Ureter (tissue), 1 donor: ENCODE data around the gene PLCXD1. TPM values are rescaled to one million over a fixed set of nuclear protein-coding genes. Genes with fewer than 3 reads are reported as not detected.
A peak's percentile ranks its signal among the peaks of the same experiment; 100 is the strongest.
"Not testable (repeated sequence)": the region's sequence is repeated elsewhere in the genome, so short reads cannot be mapped to it uniquely, and the experiment has no call there.

Experiments used
- DNase-seq: peaks from one replicate; pipeline ENCODE4 v3.0.0-alpha.2; 2020; ENCODE audit warnings: low spot score
- total RNA-seq: library from RNA; stranded (reverse); gene quantifications from one replicate; pipeline ENCODE4 v1.2.4, GENCODE V29; 2023
- donor health status: DM: yes; HTN: yes; CAD: no.

PLCXD1 gene
- total RNA-seq, 1 donor from 2014 or later: 15.1 TPM

DNA sequence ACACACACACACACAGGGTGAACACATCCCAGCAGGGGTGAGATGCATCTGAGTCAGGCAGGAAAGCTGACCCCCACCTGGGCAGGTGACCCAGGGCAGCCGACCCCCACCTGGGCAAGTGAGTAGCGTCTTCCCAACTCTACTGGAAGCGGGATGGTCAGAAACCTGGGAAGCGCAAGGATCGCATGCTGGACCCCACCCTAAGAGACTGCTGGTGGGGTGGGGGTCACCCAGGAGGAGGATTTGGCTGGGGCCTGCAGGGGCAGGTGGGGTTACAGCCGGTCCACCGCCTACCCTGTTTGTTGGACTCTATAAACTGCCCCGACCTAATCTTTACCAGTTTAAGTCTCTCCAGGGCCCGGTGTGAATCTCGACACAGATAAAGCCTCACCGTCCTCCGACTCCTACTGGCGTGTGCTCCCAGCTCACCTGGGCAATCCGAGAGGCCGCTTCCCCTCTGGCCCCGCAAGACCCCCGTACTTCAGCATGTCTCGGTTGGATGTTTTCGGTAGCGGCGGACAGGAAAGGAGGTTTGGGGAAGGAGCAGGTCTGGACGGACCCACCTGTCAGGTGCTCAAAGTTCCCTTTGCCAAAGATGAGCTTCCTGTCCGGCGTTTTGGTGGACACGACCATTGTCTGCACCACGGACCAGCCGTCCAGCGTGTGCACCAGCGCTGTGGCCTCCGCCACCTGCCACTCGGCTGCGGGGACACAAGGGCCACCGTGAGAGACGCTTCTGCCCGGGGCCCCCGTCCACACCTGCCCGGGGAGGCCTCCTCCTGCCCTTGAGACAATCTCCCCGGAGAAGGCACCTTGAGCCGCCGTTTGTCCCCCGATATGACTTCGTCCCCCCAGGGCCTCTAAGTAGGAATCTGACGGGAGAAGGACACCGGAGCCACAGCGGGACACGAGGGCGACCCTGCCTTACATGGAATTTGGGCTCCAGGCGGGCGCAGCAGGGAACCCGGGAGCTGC lies 35.5 kb downstream of the PLCXD1 start:
- DNase-seq: no peak

DNA sequence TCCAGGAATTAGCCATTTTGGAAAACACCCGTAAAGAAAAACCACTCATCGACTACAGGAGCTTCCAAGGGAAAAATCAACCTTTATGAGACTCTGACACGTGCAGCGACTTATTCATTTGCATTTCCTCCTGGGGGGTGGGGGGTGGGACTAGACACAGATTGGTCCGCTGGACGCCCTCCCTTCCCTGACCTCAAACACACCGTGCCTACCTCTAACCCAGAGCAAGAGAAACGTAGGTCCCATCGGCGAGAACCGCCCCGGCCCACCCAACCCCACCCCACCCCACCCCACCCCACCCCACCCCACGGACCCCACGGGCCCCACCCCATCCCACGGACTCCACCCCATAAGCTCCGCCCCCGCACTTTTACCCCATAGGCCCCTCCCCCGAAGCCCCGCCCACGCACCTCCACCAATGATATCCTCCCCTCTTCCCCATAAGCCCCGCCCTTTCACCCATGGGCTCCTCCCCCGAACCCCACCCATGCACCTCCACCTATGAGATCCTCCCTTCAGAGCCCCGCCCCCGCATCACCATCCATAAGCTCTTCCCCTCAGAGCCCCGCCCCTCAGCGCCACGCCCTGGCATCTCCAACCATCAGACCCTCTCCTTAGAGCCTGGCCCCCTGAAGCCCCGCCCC lies 36.4 kb downstream of the PLCXD1 start:
- no peak for DNase-seq

DNA sequence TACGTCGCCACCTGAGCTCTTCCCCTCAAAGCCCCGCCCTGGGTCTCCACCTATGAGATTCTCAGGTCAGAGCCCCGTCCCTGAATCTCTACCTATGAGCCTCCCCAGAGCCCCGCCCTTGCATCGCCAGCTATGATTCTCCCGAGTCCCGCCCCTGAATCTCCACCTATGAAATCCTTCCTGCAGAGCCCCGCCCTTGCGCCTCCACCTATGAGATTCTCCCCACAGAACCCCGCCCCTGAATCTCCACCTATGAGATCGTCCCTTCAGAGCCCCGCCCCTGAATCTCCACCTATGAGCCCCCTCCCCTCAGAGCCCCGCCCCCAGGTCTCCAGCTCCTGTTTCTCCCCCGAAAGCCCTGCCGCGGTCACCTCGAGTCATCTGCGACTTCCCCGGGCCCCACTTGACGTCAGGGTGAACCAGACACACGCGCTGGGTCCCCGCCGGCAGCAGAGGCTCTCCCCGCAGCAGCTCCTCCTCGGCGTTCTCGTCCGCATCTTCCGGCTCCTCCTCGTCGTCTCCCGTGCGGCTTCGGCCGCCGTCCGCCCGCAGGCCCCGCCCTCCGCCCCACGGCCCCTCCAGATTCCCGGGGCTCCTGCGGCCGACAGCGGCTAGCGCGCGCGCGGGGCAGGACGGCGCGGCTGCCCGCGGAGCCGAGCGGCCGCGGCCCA lies 37.0 kb downstream of the PLCXD1 start:
- peak; percentile 99 for DNase-seq

DNA sequence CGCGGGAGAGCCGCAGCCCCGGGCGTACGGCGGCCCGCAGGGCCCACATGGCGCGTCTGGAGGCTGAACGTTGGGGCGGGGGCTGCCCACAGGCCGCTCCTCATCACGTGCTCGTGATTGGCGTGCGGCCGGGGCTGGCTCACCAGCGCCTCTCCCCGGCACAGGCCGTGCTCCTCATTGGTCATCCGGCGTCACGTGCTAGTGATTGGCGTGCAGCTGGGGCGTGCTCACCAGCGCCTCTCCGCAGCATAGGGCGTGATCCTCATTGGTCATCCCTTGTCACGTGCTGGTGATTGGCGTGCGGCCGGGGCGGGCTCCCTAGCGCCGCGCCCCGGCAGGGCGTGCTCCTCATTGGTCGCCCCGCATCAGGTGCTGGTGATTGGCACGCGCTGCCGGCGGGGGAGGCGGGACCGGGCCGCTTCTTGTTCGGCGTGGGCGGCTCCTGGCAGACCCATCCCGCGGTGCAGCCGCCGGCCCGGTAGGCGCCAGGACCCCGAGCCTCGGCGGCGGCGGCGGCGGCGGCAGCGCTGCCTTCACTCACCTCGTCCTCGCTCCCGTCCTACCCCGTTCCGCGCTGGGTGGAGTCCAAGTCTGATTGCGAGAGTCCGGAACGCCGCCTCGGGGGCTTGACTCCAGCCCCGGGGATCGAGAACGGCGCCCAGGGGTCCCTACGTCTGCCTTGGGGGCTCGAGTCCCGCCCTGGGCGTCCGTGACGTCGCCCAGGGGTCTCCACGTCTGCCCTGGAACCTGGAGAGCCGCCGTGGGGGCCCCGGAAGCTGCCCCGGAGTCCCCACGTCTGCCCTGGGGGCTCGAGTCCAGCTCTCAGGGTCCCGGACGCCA lies 37.8 kb downstream of the PLCXD1 start, which contains the start of gene GTPBP6:
GTPBP6 (minus strand) TSS at position 58 of the 840 bp plus-strand sequence; CDS start at position 49, 9 bp downstream.
- peak; percentile 100 for DNase-seq

DNA sequence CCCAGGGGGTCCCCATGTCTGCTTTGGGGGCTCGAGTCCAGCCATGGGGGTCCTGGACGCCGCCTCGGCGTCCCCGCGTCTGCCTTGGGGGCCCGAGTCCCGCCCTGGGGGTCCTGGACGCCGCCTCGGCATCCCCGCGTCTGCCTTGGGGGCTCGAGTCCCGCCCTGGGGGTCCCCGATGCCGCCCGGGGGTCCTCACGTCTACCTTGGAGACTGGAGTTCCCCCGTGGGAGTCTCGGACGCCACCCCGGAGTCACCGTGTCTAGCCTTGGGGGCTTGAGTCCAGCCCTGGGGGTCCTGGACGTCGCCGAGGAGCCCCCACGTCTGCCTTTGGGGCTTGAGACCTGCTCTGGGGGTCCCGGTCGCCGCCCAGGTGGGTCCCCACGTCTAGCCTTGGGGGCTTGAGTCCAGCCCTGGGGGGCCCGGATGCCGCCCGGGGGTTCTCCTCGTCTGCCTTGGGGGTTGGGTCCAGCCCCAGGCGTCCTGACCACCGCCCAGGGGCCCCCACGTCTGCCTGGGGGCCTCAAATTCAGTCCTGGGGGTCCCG lies 38.5 kb downstream of the PLCXD1 start:
- peak; percentile 53 for DNase-seq

DNA sequence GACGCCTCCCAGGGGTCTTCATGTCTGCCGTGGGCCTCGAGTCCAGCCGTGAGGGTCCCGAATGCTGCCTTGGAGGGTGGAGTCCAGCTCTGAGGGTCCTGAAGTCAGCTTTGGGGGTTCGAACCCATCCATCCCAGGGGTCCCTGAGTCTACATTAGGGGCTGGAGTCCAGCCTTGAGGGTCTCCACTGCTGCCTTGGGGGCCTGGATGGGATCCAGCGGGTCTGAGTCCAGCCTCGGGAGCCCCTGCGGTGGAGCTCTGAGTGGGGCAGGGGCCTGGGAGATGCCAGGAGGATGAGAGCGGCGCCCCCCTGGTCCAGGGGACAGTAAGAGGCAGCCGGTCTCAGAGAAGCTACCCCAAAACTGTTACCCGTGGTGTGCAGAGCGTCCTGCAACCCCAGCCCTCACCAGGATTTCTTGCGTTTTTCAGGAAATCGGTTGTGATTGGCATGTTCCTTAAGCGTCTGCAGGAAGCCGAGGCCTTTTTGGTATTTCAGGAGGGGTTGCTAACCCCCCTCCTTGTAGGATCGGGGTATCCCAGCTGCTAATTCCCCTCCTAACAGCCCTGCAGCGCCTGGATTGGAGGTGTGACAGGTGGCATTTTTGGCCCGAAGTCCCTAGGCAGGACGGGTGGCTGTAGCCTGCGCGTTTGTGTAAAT lies 39.1 kb downstream of the PLCXD1 start:
- DNase-seq: peak; percentile 45

DNA sequence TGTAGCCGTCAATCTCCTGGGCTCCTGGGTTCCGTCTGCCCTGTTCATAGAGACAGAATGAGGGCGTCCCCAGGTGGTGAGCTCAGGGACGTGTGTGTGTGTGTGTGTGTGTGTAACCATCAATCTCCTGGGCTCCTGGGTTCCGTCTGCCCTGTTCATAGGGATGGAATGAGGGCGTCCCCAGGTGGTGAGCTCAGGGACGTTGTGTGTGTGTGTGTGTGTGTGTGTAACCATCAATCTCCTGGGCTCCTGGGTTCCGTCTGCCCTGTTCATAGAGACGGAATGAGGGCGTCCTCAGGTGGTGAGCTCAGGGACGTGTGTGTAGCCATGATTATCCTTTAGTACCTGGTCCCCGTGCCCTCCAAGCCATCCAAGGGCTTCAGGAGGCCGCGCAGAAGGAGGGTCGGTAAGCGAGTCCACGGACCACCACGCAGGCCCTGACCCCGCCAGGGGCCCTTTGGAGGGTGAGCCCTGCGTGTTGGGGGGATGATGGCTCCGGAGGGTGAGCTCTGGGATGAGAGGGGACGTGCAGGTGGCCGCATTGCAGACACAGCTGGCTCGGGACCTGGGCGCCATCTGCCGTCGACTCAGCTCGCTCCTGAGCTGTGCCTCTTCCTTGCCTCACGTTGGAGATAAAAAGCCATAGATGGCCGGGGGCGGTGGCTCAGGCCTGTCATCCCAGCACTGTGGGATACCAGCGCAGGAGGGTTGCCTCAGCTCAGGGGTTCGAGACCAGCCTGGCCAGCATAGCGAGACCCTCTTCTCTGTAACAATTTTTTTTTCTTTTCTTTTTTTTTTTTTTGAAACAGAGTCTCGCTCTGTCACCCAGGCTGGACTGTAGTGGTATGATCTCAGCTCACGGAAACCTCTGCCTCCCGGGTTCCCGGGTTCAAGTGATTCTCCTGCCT lies 42.8 kb downstream of the PLCXD1 start:
- DNase-seq: no peak

DNA sequence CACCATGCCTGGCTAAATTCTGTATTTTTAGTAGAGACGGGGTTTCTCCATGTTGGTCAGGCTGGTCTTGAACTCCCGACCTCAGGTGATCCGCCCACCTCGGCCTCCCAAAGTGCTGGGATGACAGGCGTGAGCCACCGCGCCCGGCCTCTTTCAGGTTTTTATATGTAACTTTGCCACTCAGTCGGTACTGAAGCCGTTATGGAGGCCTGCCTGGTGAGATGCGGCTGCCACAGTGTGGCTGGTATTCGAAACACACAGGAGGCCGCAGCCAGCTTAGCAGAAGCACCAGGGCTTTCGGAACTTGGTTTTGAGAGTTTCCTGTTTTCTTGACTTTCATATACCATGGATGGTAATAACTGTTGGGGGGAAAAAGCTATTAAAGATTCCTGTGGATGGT lies 43.5 kb downstream of the PLCXD1 start:
- DNase-seq: not testable (repeated sequence)

DNA sequence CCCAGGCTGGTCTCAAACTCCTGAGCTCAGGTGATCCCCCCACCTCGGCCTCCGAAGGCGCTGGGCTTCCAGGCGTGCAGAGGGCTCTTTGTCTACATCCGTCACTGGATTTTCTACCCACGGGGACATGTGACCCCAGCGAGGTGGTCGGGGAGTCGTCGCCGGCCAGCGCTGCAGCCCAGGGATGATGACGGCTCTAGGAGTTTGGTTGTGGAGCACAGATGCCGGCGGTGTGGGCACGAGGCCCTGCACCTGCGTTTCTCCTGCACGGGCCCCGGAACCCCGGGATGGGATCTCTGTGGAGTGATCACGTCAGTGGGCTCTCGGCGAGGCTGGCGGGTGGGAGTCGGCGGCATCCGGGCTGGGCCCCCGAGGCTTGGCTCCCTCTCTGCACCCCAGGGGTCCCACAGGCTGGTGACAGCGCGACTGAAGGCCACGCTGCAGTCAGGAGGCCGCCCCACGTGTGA lies 46.5 kb downstream of the PLCXD1 start:
- DNase-seq: no peak

DNA sequence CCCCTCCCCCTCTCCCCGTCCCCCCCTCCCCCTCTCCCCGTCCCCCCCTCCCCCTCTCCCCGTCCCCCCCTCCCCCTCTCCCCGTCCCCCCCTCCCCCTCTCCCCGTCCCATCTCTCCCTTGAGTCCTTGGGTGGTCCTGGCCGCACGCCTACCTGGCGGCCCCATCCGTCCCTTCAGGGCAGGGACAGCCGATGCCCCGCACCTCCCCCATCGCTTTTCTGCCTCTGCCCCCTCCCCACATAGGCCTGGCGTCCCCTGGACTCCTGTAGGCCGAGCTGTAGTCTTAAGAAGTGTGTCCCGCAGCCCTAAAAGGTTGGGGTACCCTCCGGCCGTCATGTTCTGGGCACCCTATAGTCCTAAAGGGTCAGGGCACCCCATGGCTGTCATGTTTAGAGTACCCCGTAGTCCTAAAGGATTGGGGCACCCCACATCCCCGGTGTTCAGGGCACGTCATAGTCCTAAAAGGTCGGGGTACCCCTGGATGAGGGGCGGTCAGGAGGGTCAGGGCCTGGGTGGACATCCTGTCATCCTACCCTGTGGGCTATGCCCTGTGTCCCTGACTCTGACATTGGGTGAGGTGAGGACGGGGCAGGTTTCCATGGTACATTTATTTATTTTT lies 48.2 kb downstream of the PLCXD1 start:
- no peak for DNase-seq

DNA sequence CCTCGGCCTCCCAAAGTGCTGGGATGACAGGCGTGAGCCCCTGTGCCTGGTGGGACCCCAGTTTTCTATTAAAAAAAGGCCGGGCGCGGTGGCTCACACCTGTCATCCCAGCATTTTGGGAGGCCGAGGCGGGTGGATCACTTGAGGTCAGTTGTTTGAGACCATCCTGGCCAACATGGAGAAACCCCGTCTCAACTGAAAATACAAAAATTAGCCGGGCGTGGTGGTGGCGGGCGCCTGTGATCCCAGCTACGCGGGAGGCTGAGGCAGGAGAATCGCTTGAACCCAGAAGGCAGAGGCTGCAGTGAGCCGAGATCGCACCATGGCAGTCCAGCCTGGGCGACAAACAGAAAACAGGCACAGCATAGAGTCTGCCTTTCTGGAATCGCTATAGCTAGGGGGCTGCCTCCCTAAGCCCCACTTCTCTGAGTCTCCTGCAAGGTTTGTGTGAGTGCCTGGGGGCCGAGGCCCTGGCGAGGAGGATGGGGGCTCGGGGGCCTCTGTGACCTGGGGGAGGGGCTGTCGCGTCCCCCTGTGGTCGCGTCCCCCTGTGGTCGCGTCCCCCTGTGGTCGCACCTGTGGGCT lies 49.1 kb downstream of the PLCXD1 start:
- not testable (repeated sequence) for DNase-seq

DNA sequence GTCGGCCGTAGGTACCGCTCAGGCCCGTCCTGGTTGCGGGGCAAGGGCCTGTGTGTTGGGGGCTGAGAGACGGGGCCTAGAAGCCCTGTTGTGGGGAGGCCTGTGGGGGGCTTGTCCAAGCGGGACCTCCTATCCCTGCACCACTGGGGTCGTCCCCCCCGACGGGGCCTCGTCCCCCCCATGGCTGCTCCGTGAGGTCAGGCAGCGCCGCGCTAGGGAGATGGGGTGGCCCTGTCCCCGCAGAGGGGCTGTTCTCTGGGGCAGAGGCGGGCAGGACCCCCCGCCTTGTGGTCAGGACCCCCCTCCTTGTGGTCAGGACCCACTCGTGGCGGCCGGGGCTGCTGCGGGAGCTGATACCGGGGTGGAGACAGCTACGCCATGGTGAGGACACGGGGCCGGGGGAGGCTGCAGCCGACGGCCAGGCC lies 49.6 kb downstream of the PLCXD1 start:
- DNase-seq: no peak

DNA sequence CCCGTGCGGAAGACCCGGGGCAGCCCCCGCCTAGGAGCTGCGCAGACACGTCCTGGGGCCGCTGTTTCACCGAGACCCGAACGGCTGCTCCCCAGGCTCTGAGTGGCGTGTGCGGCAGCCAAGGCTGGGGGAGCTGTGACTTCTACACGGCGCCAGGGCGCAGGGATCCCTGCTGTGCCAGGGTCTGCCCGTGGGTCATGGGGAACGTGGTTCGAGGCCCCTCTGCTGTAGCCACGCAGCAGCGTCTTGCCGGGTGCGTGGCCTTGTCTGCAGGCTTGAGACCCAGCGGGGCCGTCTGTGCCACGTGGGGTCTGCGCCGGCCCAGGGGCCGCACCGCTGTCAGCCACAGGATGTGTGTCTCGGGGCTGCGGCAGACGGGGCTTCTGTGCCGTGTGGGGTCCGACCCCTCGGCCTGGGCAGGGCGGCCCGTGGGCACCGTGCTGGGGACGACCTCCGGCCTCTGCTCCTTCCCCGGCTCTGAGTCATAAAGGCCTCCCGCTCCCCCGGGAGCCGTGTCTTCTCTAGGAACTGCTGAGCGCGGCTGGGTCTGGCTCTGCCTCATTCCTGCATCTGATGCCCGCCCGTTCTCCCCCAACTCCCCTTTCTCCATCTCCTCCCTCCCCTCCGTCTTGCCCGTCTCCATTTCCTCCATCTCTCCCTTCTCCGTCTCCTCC lies 50.1 kb downstream of the PLCXD1 start:
- no peak for DNase-seq

DNA sequence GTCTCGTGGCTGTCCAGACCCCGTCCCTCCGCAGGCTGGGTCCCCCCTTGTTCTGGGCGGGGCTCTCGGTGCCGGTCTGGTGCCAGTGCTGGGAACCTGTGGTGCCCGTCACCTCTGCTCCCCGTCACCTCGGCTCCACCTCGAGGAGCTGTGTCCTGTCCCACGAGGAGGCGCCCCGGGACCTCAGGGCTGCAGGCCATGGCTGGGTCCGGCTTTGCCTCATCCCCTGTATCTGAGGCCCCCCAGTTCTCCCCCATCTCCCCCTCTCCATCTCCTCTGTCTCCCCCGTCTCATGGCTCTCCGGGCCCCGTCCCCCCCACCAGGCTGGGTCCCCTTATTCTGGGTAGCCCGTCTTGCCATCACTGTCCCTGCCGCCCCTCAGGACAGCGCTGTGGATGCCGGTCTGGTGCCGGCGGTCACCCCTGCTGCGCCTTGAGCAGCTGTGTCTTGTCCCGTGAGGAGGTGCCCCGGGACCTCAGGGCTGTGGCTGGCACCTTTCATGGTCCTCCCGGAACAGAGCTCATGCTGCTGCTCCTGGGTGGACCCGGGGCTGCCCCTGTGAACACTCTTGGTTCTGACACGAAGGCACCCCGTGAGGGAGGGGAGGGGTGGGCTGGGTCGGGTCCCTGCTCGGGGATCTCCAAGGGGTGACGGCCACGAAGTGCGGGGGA lies 50.8 kb downstream of the PLCXD1 start:
- no peak for DNase-seq

DNA sequence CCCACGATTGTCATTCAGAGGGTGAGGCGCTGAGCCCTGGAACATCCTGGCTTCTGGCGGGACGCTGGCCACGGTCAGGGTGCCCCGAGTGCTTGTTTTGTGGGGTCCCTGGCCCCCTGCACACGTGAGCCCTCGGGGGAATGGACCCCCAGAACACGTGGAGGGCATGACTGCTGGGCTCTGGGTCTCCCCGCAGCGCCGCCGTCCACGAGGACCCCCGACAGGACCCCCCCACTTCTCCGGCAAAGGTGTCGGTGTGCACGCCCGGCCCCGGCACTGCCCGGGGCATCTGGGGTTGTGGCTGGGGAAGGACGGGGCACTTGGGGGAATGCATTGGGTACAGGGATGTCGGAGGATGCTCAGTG lies 51.3 kb downstream of the PLCXD1 start:
- DNase-seq: no peak

DNA sequence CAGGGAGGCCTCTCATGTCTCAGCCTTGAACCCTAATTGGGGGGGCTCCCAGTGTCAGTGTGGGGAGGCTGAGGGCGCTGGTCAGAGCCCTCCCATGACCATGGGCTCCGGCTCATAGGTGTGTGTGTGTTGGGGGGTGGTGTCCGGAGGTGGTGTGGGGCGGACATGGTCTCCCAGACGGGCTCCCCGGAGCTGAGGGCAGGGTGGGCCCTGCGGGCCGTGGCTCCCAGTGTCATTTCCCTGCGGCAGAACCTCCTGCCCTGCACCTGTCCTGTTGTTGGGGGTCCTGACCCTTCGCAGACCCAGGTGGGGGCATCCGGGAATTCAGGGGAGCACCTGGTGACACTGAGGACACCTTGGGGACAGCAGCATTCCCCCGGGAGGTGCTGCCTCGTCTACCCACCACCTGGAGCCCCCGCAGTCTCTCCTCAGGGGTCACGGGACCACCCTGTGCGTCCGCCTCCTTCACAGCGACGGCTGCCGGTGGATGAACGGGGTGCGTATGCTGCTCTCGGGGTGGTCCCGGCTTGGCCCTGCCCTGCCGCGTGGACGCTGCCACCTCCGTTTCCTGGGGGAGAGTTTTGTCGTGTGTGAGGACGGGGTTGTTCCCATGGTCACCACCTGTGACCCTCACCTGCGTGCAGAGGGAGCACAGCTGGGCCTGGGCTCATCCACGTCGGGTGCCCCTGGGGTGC lies 51.9 kb downstream of the PLCXD1 start:
- DNase-seq: no peak
